ENCODE data around the gene MTO1. TPM values are rescaled to one million over a fixed set of nuclear protein-coding genes. Genes with fewer than 3 reads are reported as not detected.
"Not testable (repeated sequence)": the region's sequence is repeated elsewhere in the genome, so short reads cannot be mapped to it uniquely, and the experiment has no call there.

Gene MTO1
- total RNA-seq, 1 experiment from 2014 or later, result 50.8 TPM

DNA sequence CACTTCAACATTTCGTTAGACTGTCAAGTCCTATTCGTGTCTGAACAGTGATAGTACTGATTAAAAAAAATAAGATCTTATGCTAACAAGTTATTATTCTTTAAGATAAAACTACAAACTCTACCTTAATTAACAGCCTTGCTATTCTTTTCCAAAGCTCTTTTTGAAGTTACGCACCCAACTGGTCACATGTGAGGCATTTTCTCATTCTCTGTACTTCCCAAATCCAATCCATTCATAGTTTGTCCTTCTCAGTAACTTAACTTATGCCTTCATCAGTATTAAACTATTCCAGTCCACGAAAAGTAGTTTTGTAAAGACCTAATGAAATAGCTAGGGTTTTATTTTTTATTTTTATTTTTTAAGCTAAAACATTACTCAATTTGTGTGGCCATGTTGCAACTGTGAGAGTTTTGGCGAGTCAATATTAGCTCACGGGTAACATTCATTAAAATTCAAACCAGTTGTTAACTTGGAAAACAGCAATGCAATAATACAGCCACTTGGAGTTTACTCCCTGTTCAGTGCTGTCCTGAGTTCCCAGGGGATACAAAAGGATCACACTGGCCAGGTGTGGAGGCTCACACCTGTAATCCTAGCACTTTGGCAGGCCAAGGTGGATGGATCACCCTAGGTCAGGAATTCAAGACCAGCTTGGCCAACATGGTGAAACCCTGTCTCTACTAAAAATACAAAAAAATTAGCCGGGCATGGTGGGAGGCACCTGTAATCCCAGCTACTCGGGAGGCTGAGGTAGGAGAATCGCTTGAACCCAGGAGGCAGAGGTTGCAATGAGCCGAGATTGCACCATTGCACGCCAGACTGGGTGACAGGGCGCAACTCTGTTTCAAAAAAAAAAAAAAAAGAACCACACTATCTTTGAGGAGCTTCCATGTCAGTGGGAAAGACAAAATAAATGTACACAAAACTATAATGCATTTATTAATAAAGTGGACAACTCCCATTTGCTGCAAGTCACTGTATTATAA is 87.2 kb downstream of the MTO1 start:
- Mint-ChIP-seq H3K36me3 (ENCODE audit: insufficient read depth, unreplicated experiment) (no peaks in the 10 kb centered on the region), H3K9me3 (ENCODE audit: unreplicated experiment) (no peaks in the 10 kb centered on the region), H3K4me1 (ENCODE audit: insufficient read depth, unreplicated experiment) (no peaks in the 10 kb centered on the region), H3K4me3 (ENCODE audit: unreplicated experiment) (no peak overlapping the region), H3K27me3 (ENCODE audit: insufficient read depth, unreplicated experiment) (no peaks in the 10 kb centered on the region), H3K27ac (ENCODE audit: low read depth, unreplicated experiment) (no peak overlapping the region)
- intact Hi-C loops (cut with micrococcal nuclease), result no loop called here
- ChIA-PET POLR2A (interaction anchor here (0.7 to 1.7 kb wide), 3 partner anchors 13 to 29 kb away, joined by 3 to 7 read pairs (median 5); no protein-coding TSS in a partner anchor), CTCF (interaction anchor here (0.9 to 1.6 kb wide), 3 partner anchors 11 to 62 kb away, joined by 3 to 5 read pairs (median 4); no protein-coding TSS in a partner anchor)
- BruUV-seq (replicated peaks), result no TSS peak
- no peak for DNase-seq (ENCODE audit: unreplicated experiment)
- TF ChIP-seq, protein P1, sequence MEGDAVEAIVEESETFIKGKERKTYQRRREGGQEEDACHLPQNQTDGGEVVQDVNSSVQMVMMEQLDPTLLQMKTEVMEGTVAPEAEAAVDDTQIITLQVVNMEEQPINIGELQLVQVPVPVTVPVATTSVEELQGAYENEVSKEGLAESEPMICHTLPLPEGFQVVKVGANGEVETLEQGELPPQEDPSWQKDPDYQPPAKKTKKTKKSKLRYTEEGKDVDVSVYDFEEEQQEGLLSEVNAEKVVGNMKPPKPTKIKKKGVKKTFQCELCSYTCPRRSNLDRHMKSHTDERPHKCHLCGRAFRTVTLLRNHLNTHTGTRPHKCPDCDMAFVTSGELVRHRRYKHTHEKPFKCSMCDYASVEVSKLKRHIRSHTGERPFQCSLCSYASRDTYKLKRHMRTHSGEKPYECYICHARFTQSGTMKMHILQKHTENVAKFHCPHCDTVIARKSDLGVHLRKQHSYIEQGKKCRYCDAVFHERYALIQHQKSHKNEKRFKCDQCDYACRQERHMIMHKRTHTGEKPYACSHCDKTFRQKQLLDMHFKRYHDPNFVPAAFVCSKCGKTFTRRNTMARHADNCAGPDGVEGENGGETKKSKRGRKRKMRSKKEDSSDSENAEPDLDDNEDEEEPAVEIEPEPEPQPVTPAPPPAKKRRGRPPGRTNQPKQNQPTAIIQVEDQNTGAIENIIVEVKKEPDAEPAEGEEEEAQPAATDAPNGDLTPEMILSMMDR (IDR thresholded peaks at IDR 0.05; ENCODE audit: unreplicated experiment), result no peak

DNA sequence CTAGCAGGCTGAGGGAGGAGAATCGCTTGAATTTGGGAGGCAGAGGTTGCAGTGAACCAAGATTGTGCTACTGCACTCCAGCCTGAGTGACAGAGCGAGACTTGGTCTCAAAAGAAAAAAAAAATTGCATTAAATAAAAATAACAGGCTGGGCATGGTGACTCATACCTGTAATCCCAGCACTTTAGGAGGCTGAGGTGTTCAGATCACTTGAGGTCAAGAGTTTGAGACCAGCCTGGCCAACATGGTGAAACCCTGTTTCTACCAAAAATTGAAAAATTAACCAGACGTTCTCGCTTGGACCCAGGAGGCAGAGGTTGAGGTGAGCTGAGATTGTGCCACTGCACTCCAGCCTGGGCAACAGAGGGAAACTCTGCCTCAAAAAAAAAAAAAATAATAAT is 89.6 kb downstream of the MTO1 start:
- BruUV-seq (replicated peaks); H3K27ac Mint-ChIP-seq (ENCODE audit: low read depth, unreplicated experiment); H3K27me3 Mint-ChIP-seq (ENCODE audit: insufficient read depth, unreplicated experiment); intact Hi-C loops (cut with micrococcal nuclease); POLR2A ChIA-PET; H3K4me1 Mint-ChIP-seq (ENCODE audit: insufficient read depth, unreplicated experiment); H3K36me3 Mint-ChIP-seq (ENCODE audit: insufficient read depth, unreplicated experiment); CTCF ChIA-PET; H3K4me3 Mint-ChIP-seq (ENCODE audit: unreplicated experiment); DNase-seq (ENCODE audit: unreplicated experiment); H3K9me3 Mint-ChIP-seq (ENCODE audit: unreplicated experiment): not testable (repeated sequence)

DNA sequence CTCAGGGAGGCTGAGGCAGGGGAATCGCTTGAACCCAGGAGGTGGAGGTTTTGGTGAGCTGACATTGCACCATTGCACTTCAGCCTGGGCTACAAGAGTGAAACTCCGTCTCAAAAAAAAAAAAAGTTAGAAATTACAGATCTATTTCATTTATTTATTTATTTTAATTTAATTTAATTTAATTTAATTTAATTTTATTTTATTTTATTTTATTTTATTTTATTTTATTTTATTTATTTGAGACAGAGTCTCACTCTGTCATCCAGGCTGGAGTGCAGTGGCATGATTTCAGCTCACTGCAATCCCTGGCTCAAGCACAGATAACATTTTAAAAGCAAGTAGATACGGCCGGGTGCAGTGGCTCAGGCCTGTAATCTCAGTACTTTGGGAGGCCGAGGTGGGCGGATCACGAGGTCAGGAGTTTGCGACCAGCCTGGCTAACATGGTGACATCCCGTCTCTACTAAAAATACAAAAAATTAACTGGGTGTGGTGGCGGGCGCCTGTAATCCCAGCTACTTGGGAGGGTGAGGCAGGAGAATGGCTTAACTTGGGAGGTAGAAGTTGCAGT is 93.9 kb downstream of the MTO1 start:
- ChIA-PET POLR2A (interaction anchor here (2.2 kb wide), 1 partner anchor 34 kb away, joined by 9 read pairs; the partner anchor contains the start of gene EEF1A1), CTCF (interaction anchor here (0.6 to 0.9 kb wide), 2 partner anchors 26 to 229 kb away, joined by 4 read pairs; no protein-coding TSS in a partner anchor)
- intact Hi-C loops (cut with micrococcal nuclease), result not testable (repeated sequence)

DNA sequence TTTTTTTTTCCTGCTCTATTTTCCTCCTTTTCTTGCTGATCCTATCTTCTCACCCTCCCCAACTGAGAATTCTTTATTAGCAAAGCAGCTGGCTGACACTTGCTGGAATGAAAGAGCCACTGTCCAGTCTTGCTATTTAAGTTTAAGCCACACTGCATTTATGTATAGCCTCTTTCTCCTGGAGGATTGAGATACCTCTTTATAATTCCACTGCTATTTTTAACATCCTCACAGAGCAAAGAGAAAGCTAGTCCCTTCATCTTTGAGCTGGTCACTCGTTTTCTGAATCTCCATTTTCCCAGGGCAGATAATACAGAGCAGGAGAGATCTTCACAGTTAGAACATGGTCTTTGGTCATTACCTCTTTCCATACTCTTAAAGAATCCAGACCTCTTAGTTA is 95.3 kb downstream of the MTO1 start:
- no TSS peak for BruUV-seq (replicated peaks)
- H3K36me3 Mint-ChIP-seq (ENCODE audit: insufficient read depth, unreplicated experiment), result no peaks in the 10 kb centered on the region
- no peaks in the 10 kb centered on the region for H3K27me3 Mint-ChIP-seq (ENCODE audit: insufficient read depth, unreplicated experiment)
- no peaks in the 10 kb centered on the region for H3K4me1 Mint-ChIP-seq (ENCODE audit: insufficient read depth, unreplicated experiment)
- POLR2A ChIA-PET, result interaction anchor here (0.7 to 1.2 kb wide), 2 partner anchors 14 to 37 kb away, joined by 3 read pairs; no protein-coding TSS in a partner anchor
- intact Hi-C loops (cut with micrococcal nuclease), result no loop called here
- no peak for DNase-seq (ENCODE audit: unreplicated experiment)
- CTCF ChIA-PET, result interaction anchor here (1.6 kb wide), 1 partner anchor 24 kb away, joined by 4 read pairs; no protein-coding TSS in a partner anchor
- no peak overlapping the region for H3K27ac Mint-ChIP-seq (ENCODE audit: low read depth, unreplicated experiment)
- no peaks in the 10 kb centered on the region for H3K9me3 Mint-ChIP-seq (ENCODE audit: unreplicated experiment)
- H3K4me3 Mint-ChIP-seq (ENCODE audit: unreplicated experiment), result no peak overlapping the region
- TF ChIP-seq, protein P1 (IDR thresholded peaks at IDR 0.05; ENCODE audit: unreplicated experiment), result no peak

More for the DNA sequence above, 93.9 kb downstream of the MTO1 start:
- not testable (repeated sequence) for H3K9me3 Mint-ChIP-seq (ENCODE audit: unreplicated experiment); H3K4me1 Mint-ChIP-seq (ENCODE audit: insufficient read depth, unreplicated experiment); H3K36me3 Mint-ChIP-seq (ENCODE audit: insufficient read depth, unreplicated experiment); H3K27me3 Mint-ChIP-seq (ENCODE audit: insufficient read depth, unreplicated experiment); H3K27ac Mint-ChIP-seq (ENCODE audit: low read depth, unreplicated experiment); H3K4me3 Mint-ChIP-seq (ENCODE audit: unreplicated experiment); DNase-seq (ENCODE audit: unreplicated experiment); BruUV-seq (replicated peaks)

Other genes with a start within 250 kb of the MTO1 start
- gene KHDC1L, start 236.2 kb upstream of the MTO1 start, total RNA-seq (2022), result not detected in 2 replicates
- 1.3 and 2.6 TPM in 2 replicates for gene KHDC1, start 198.5 kb upstream of the MTO1 start, total RNA-seq (2022)
- not detected in 2 replicates for gene DPPA5, start 107.5 kb upstream of the MTO1 start, total RNA-seq (2022)
- not detected in 2 replicates for gene KHDC3L, start 99.1 kb upstream of the MTO1 start, total RNA-seq (2022)
- not detected in 2 replicates for gene OOEP, start 91.8 kb upstream of the MTO1 start, total RNA-seq (2022)
- gene DDX43, start 66.9 kb upstream of the MTO1 start, total RNA-seq (2022), result not detected in 2 replicates
- 11.6 and 14.1 TPM in 2 replicates for gene CGAS, start 9.4 kb upstream of the MTO1 start, total RNA-seq (2022)
- 13,507 and 14,346 TPM in 2 replicates for gene EEF1A1, start 59.3 kb downstream of the MTO1 start, total RNA-seq (2022)
- gene SLC17A5, start 192.3 kb downstream of the MTO1 start, total RNA-seq (2022), result 6.1 and 7.2 TPM in 2 replicates
- gene CD109, start 234.5 kb downstream of the MTO1 start, total RNA-seq (2022), result 91.0 and 94.5 TPM in 2 replicates

All from MCF 10A (cell line).